AG09319 (cell line): ENCODE measurements around the gene ALG1L2.
"Not testable (repeated sequence)": the region's sequence is repeated elsewhere in the genome, so short reads cannot be mapped to it uniquely, and the experiment has no call there.

Source experiments
- DNase-seq: peaks from one replicate; pipeline ENCODE4 v3.0.0-alpha.2; 2010; ENCODE audit warnings: low read depth; ENCODE audit errors: extremely low read depth
- CTCF ChIP-seq: IDR thresholded peaks from 2 replicates; pipeline ENCODE4 v1.5.1; 2011; ENCODE audit warnings: low read depth, mild to moderate bottlenecking, inconsistent platforms, low read length, moderate library complexity

The ALG1L2 gene

GRCh38 chr3:130111185-130111864 is 29.7 kb downstream of the ALG1L2 start:
- DNase-seq, result peak; percentile 96
- no peak for TF ChIP-seq CTCF

GRCh38 chr3:130111865-130112747 is 30.5 kb downstream of the ALG1L2 start:
- DNase-seq, result peak; percentile 91

GRCh38 chr3:130112748-130113073 is 31.1 kb downstream of the ALG1L2 start:
- DNase-seq, result not testable (repeated sequence)

GRCh38 chr3:130115400-130115799 is 33.8 kb downstream of the ALG1L2 start:
- not testable (repeated sequence) for DNase-seq

GRCh38 chr3:130117933-130118332 is 36.3 kb downstream of the ALG1L2 start:
- TF ChIP-seq CTCF, result no peak
- no peak for DNase-seq

GRCh38 chr3:130119824-130120223 is 38.2 kb downstream of the ALG1L2 start:
- DNase-seq, result not testable (repeated sequence)

- not testable (repeated sequence) for DNase-seq
Observed at GRCh38 chr3:130120291-130120690, 38.7 kb downstream of the ALG1L2 start.

GRCh38 chr3:130122891-130123775 is 41.5 kb downstream of the ALG1L2 start:
- DNase-seq, result not testable (repeated sequence)

GRCh38 chr3:130125406-130125805 is 43.8 kb downstream of the ALG1L2 start:
- DNase-seq, result not testable (repeated sequence)

GRCh38 chr3:130136337-130136736 is 54.7 kb downstream of the ALG1L2 start:
- DNase-seq, result not testable (repeated sequence)

GRCh38 chr3:130137685-130138084 is 56.1 kb downstream of the ALG1L2 start:
- not testable (repeated sequence) for DNase-seq

GRCh38 chr3:130138992-130139391 is 57.4 kb downstream of the ALG1L2 start:
- DNase-seq, result not testable (repeated sequence)

GRCh38 chr3:130140756-130141155 is 59.1 kb downstream of the ALG1L2 start:
- DNase-seq, result not testable (repeated sequence)
